ENCODE results near the gene PAX2.

The PAX2 gene

DNA sequence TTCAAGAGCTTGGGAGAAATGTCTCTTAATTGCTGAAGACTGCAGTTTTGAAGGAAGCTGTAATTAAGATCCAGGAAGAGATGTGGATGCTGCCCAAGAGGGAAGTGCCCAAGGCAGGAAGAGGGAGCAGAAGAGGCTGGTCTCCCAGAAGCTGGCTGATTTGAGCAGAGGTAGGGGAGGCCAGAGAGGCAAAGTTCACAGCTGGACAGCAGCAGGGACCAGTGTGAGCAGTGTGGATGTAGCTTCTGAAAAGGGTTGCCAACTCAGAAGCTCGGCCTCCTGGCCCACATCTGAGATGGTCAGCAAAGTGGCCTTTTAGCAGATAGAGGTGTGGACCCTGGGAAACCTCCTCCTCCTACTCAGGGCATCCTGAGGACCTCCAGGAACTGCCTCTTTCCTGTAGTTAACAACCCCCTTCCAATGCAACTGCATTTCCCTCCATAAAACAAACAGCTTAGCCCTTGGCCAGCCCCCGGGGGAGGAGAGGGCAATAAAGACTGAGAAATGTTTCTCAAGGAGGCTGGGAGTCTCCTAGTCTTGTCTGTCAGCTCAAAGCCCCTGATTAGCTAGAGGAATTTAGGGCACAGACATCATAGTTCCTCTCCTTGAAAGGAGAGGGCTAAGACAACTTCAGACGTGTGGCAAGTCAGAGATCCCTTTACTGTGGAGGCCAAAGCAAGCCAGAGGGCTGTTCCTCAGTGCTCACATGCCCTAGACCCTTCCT lies 69.5 kb downstream of the PAX2 start:
- peaks cover 27% of the 10 kb centered on the region for H3K27me3 ChIP-seq (ENCODE audit: insufficient read depth, poor library complexity, severe bottlenecking)
- TF ChIP-seq SPI1 (IDR thresholded peaks at IDR 0.05; ENCODE audit: borderline replicate concordance, low read depth) (no peak), GABPA (IDR thresholded peaks at IDR 0.05; ENCODE audit: low read depth) (no peak), POLR2AphosphoS5 (IDR thresholded peaks at IDR 0.05; ENCODE audit: low read depth) (no peak)
- TF ChIP-seq, protein P1, sequence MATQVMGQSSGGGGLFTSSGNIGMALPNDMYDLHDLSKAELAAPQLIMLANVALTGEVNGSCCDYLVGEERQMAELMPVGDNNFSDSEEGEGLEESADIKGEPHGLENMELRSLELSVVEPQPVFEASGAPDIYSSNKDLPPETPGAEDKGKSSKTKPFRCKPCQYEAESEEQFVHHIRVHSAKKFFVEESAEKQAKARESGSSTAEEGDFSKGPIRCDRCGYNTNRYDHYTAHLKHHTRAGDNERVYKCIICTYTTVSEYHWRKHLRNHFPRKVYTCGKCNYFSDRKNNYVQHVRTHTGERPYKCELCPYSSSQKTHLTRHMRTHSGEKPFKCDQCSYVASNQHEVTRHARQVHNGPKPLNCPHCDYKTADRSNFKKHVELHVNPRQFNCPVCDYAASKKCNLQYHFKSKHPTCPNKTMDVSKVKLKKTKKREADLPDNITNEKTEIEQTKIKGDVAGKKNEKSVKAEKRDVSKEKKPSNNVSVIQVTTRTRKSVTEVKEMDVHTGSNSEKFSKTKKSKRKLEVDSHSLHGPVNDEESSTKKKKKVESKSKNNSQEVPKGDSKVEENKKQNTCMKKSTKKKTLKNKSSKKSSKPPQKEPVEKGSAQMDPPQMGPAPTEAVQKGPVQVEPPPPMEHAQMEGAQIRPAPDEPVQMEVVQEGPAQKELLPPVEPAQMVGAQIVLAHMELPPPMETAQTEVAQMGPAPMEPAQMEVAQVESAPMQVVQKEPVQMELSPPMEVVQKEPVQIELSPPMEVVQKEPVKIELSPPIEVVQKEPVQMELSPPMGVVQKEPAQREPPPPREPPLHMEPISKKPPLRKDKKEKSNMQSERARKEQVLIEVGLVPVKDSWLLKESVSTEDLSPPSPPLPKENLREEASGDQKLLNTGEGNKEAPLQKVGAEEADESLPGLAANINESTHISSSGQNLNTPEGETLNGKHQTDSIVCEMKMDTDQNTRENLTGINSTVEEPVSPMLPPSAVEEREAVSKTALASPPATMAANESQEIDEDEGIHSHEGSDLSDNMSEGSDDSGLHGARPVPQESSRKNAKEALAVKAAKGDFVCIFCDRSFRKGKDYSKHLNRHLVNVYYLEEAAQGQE (IDR thresholded peaks at IDR 0.05; ENCODE audit: insufficient replicate concordance, low read depth): no peak
- TF ChIP-seq, protein P2, sequence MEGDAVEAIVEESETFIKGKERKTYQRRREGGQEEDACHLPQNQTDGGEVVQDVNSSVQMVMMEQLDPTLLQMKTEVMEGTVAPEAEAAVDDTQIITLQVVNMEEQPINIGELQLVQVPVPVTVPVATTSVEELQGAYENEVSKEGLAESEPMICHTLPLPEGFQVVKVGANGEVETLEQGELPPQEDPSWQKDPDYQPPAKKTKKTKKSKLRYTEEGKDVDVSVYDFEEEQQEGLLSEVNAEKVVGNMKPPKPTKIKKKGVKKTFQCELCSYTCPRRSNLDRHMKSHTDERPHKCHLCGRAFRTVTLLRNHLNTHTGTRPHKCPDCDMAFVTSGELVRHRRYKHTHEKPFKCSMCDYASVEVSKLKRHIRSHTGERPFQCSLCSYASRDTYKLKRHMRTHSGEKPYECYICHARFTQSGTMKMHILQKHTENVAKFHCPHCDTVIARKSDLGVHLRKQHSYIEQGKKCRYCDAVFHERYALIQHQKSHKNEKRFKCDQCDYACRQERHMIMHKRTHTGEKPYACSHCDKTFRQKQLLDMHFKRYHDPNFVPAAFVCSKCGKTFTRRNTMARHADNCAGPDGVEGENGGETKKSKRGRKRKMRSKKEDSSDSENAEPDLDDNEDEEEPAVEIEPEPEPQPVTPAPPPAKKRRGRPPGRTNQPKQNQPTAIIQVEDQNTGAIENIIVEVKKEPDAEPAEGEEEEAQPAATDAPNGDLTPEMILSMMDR (IDR thresholded peaks at IDR 0.05; ENCODE audit: insufficient read depth, low read length): no peak
- H3K27ac ChIP-seq (replicated peaks): no peak overlapping the region

DNA sequence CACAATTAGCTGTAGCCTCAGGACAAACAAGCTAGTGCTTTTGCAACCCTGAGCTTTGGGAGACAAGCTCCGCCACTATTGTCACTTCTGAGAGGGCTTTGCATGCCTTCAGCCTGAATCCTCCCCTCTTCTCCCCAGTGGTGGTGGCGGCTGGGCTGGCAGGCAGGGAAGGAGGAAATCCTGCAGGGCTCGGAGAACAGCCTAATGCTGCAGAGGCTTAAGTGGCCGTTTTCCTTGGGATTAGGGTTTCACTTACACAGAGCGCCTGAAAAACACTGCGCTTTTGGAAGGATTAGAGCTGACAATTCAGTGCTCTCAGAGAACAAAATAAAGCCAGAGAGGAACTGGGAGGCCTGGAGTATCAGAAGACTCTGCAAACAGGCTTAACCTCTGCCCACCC lies 71.3 kb downstream of the PAX2 start:
- DNase-seq (ENCODE audit: low read depth in 1 of 2, low spot score in 1 of 2): no peak
- TF ChIP-seq SPI1 (IDR thresholded peaks at IDR 0.05; ENCODE audit: borderline replicate concordance, low read depth): no peak
- TF ChIP-seq, protein P2 (IDR thresholded peaks at IDR 0.05; ENCODE audit: insufficient read depth, low read length): no peak
- TF ChIP-seq, protein P1 (IDR thresholded peaks at IDR 0.05; ENCODE audit: insufficient replicate concordance, low read depth): no peak
- TF ChIP-seq POLR2AphosphoS5 (IDR thresholded peaks at IDR 0.05; ENCODE audit: low read depth): no peak
- TF ChIP-seq GABPA (IDR thresholded peaks at IDR 0.05; ENCODE audit: low read depth): no peak
- Histone ChIP-seq H3K4me3 (replicated peaks; ENCODE audit: insufficient read depth, low read length) (no peak overlapping the region), H3K27me3 (ENCODE audit: insufficient read depth, poor library complexity, severe bottlenecking) (peaks cover 31% of the 10 kb centered on the region), H3K27ac (replicated peaks) (no peak overlapping the region)

More for the DNA sequence above, 69.5 kb downstream of the PAX2 start:
- DNase-seq (ENCODE audit: low read depth in 1 of 2, low spot score in 1 of 2): no peak
- no peak overlapping the region for H3K4me3 ChIP-seq (replicated peaks; ENCODE audit: insufficient read depth, low read length)

DNA sequence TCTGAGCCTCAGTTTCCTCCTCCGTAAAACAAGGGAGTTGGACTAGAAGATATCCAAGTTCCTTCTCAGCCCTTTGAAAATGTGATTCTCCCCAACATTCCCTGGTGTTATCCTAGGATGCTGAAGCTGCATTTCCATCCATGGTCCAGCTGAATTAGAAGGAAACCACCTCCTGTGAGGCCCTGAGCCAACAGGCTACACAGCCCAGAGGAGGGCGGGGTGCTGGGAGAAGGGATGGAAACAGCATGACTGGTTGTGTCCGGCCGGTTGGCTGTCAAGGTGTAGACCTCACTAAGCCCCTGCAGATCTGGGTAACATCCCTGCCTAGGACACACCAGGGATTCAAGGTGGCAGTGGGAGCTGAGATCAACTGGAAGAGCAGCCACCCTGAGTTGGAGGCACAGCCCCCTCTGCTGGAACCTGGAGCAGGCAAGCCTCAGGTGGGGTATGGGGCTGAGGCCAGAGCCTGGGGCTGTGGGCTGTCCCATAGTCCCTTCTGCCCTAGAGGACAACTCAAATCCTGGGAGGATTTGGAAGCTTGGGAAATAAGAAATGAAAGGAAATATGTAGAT lies 72.0 kb downstream of the PAX2 start:
- DNase-seq (ENCODE audit: low read depth in 1 of 2, low spot score in 1 of 2): no peak
- peaks cover 24% of the 10 kb centered on the region for H3K27me3 ChIP-seq (ENCODE audit: insufficient read depth, poor library complexity, severe bottlenecking)
- H3K4me3 ChIP-seq (replicated peaks; ENCODE audit: insufficient read depth, low read length): no peak overlapping the region
- TF ChIP-seq SPI1 (IDR thresholded peaks at IDR 0.05; ENCODE audit: borderline replicate concordance, low read depth) (no peak), POLR2AphosphoS5 (IDR thresholded peaks at IDR 0.05; ENCODE audit: low read depth) (no peak)
- TF ChIP-seq, protein P2 (IDR thresholded peaks at IDR 0.05; ENCODE audit: insufficient read depth, low read length): no peak
- no peak overlapping the region for H3K27ac ChIP-seq (replicated peaks)
